GM12878 (cell line): ENCODE data around the gene TMEM127. TPM values are rescaled to one million over a fixed set of nuclear protein-coding genes. Genes with fewer than 3 reads are reported as not detected.

Source experiments
- CREB1 ChIP-seq: IDR thresholded peaks from 2 replicates; pipeline ENCODE4 v1.6.1; 2012; ENCODE audit warnings: low read depth, mild to moderate bottlenecking, inconsistent platforms
- EGR1 ChIP-seq, 2 experiments: IDR thresholded peaks; 1 replicate in 1 of 2; 2 replicates in 1 of 2; pipeline ENCODE4 v1.6.1; 2011 to 2012; ENCODE audit warnings: low read depth in 2 of 2, low read length in 2 of 2, borderline replicate concordance in 1 of 2, mild to moderate bottlenecking in 1 of 2, moderate library complexity in 1 of 2
- JUNB ChIP-seq: IDR thresholded peaks from 2 replicates; pipeline ENCODE4 v1.6.1; 2016; ENCODE audit warnings: antibody characterized with exemption, mild to moderate bottlenecking
- MYB ChIP-seq: fragments of 150-350 bp; IDR thresholded peaks from 2 replicates; pipeline ENCODE4 v1.6.1; 2014; ENCODE audit warnings: mild to moderate bottlenecking, low read depth, low read length, borderline replicate concordance
- NRF1 ChIP-seq: conservative IDR thresholded peaks from 2 replicates; pipeline ENCODE4 v1.6.1; 2011; ENCODE audit warnings: mild to moderate bottlenecking, low read depth, low read length, improper control_type of control experiment
- POLR2AphosphoS2 ChIP-seq: IDR thresholded peaks from 2 replicates; pipeline ENCODE4 v1.6.1; 2011; ENCODE audit warnings: low read depth, mild to moderate bottlenecking, low read length, improper control_type of control experiment, moderate library complexity
- TCF12 ChIP-seq: IDR thresholded peaks from 2 replicates; pipeline ENCODE4 v1.6.1; 2011; ENCODE audit warnings: low read depth, mild to moderate bottlenecking, low read length
- TCF7 ChIP-seq: IDR thresholded peaks from 2 replicates; pipeline ENCODE4 v1.6.1; 2014; ENCODE audit warnings: antibody characterized with exemption, borderline replicate concordance
- ZBED1 ChIP-seq: IDR thresholded peaks from 2 replicates; pipeline ENCODE4 v1.6.1; 2016; ENCODE audit warnings: borderline replicate concordance
- polyA plus RNA-seq, 11 experiments: library from polyadenylated mRNA; depleted of rRNA in 4 of 11; unstranded in 6 of 11; stranded (reverse) in 5 of 11; fragments of >200 nt; fragmentation: Nextera tagmentation in 4 of 11; fragmentation: Illumina TruSeq in 1 of 11; extraction: Ambion mirVana in 4 of 11; extraction: Trizol in 1 of 11; gene quantifications; 1 replicate in 1 of 11; 2 replicates in 10 of 11; pipeline versions ENCODE4 v1.2.1 to v1.2.3, GENCODE V29; 2011 to 2016; ENCODE audit warnings: inconsistent platforms in 2 of 11, missing spikeins in 2 of 11, low read depth in 1 of 11
- total RNA-seq, 4 experiments: library from RNA; depleted of rRNA in 3 of 4; stranded (reverse); fragments of >200 nt in 3 of 4; fragmentation: Illumina TruSeq in 1 of 4; extraction: Trizol in 1 of 4; gene quantifications; 2 replicates each; pipeline versions ENCODE4 v1.2.1 to v1.2.3, GENCODE V29; 2013 to 2021
- TF ChIP-seq, protein P1 (sequence below): fragments of 450-650 bp; formaldehyde crosslinking; IDR thresholded peaks from 2 replicates; pipeline ENCODE4 v1.5.0; 2022; ENCODE audit warnings: mild to moderate bottlenecking, missing genetic modification characterization

Gene TMEM127
- total and polyA plus RNA-seq, 10 of the 15 experiments (the other 5 are each of a cell fraction or from before 2014, with no cell fraction given): 2.6 to 27.2 (median 17.7) TPM

DNA sequence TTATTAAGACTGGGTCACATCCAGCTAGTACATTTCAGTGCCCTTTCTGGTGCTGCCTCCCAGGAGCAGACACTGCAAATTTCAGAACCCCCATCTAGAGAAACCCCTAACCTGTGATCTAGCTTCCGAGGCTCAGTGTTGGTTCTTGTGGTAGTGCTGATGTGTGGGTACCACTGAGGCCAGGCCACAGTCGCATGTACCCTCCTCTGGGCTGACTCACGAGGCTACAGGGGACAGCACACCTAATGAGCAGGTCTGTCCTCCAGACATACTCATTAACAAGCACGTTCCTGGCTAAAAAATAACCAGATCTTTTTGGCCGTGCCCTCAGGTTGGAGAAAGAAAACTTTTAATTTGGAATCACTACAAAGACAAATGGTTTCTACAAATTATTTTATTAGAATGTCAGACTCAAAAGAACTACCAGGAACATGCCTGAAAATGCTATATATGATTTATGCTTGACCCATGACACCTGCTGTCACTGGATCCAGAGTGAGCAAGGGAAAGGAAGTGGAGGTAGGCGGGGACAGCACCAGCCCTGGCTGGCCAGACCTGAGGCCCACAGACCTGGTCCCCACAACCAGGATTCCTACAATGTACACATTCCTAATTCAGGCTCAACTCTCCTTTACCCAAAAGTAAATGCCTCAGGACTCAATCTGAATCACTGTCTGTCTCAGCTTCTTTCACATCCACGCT lies 8.7 kb upstream of the TMEM127 start (continued):
- TF ChIP-seq MYB (no peak), TCF12 (no peak), NRF1 (no peak), ZBED1 (no peak), CREB1 (no peak), EGR1 (IDR thresholded peaks at IDR 0.05; ENCODE audit: borderline replicate concordance in 1 of 2, low read depth in 2 of 2, low read length in 2 of 2) (no peak), POLR2AphosphoS2 (0 out of 2 replicates have a peak, but pooled peaks have one; percentile 29), TCF7 (no peak), JUNB (no peak)
- TF ChIP-seq, protein P1, sequence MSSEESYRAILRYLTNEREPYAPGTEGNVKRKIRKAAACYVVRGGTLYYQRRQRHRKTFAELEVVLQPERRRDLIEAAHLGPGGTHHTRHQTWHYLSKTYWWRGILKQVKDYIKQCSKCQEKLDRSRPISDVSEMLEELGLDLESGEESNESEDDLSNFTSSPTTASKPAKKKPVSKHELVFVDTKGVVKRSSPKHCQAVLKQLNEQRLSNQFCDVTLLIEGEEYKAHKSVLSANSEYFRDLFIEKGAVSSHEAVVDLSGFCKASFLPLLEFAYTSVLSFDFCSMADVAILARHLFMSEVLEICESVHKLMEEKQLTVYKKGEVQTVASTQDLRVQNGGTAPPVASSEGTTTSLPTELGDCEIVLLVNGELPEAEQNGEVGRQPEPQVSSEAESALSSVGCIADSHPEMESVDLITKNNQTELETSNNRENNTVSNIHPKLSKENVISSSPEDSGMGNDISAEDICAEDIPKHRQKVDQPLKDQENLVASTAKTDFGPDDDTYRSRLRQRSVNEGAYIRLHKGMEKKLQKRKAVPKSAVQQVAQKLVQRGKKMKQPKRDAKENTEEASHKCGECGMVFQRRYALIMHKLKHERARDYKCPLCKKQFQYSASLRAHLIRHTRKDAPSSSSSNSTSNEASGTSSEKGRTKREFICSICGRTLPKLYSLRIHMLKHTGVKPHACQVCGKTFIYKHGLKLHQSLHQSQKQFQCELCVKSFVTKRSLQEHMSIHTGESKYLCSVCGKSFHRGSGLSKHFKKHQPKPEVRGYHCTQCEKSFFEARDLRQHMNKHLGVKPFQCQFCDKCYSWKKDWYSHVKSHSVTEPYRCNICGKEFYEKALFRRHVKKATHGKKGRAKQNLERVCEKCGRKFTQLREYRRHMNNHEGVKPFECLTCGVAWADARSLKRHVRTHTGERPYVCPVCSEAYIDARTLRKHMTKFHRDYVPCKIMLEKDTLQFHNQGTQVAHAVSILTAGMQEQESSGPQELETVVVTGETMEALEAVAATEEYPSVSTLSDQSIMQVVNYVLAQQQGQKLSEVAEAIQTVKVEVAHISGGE (CRISPR knock-in tag): no peak
